ENCODE measurements around the gene SSBP2. TPM values are rescaled to one million over a fixed set of nuclear protein-coding genes. Genes with fewer than 3 reads are reported as not detected.
A peak's percentile ranks its signal among the peaks of the same experiment; 100 is the strongest.

The SSBP2 gene
- total RNA-seq, 3 donors from 2014 or later: 17.5 to 77.9 (median 20.9) TPM

GRCh38 chr5:81788329-81788728 is 37.4 kb upstream of the SSBP2 start:
- intact Hi-C loops (cut with DNase I, micrococcal nuclease): no loop called here
- no peak for DNase-seq
- TF ChIP-seq, protein P1, sequence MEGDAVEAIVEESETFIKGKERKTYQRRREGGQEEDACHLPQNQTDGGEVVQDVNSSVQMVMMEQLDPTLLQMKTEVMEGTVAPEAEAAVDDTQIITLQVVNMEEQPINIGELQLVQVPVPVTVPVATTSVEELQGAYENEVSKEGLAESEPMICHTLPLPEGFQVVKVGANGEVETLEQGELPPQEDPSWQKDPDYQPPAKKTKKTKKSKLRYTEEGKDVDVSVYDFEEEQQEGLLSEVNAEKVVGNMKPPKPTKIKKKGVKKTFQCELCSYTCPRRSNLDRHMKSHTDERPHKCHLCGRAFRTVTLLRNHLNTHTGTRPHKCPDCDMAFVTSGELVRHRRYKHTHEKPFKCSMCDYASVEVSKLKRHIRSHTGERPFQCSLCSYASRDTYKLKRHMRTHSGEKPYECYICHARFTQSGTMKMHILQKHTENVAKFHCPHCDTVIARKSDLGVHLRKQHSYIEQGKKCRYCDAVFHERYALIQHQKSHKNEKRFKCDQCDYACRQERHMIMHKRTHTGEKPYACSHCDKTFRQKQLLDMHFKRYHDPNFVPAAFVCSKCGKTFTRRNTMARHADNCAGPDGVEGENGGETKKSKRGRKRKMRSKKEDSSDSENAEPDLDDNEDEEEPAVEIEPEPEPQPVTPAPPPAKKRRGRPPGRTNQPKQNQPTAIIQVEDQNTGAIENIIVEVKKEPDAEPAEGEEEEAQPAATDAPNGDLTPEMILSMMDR (IDR thresholded peaks at IDR 0.05): no peak
- Histone ChIP-seq H3K4me3 (no peak overlapping the region), H3K9me3 (no peaks in the 10 kb centered on the region), H3K4me1 (ENCODE audit: low read depth) (peaks cover 4% of the 10 kb centered on the region), H3K36me3 (ENCODE audit: low read depth) (no peaks in the 10 kb centered on the region)
- no peak for ATAC-seq

DNA sequence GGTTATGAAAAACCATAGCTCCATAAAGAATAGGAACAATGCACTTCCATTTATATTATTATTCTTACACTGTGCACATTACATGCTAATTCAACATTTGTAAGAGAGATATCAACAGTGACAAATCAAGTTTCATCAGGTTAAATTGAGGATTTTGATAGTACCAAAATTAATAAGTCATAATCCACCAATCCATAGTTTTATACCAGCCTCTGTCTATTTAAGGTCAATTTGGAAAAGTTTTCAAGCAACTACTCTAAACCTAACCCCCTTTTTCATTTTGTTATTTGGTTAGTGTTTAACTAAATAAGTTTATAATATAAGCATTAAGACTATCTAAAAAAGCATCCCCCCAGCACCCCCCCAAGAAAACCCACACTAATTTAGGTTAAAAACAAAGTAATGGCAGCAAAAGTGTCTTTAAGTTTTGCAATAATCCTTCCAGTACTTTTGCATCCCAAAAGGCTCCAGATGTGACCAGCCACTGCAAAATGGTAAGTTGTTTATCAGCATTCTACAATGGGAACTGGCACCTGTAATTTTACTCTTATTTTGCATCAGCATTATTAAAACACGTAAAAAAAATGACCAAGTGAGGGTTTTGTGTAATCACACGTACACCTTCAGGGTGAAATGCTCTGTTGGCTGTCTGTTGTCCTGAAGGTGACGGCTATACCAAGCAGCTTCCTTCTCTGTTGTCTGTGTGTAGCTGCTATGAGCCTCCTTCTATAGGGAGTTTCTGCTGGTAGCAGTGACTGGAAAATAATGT is 36.8 kb upstream of the SSBP2 start:
- peaks cover 4% of the 10 kb centered on the region for H3K4me1 ChIP-seq (ENCODE audit: low read depth)
- no peak overlapping the region for H3K4me3 ChIP-seq
- intact Hi-C loops (cut with DNase I, micrococcal nuclease): no loop called here
- H3K9me3 ChIP-seq: no peaks in the 10 kb centered on the region
- DNase-seq (peak in 1 of 3 donors; percentile 87), ATAC-seq (peak; percentile 38)
- TF ChIP-seq, protein P1 (IDR thresholded peaks at IDR 0.05): no peak
- no peaks in the 10 kb centered on the region for H3K36me3 ChIP-seq (ENCODE audit: low read depth)

- Histone ChIP-seq H3K4me1 (ENCODE audit: low read depth) (peaks cover 4% of the 10 kb centered on the region), H3K36me3 (ENCODE audit: low read depth) (no peaks in the 10 kb centered on the region), H3K4me3 (no peak overlapping the region), H3K9me3 (no peaks in the 10 kb centered on the region)
- no peak for DNase-seq
- TF ChIP-seq, protein P1 (IDR thresholded peaks at IDR 0.05): no peak
- intact Hi-C loops (cut with DNase I, micrococcal nuclease): no loop called here
- no peak for ATAC-seq
Observed at GRCh38 chr5:81786991-81787390, 36.1 kb upstream of the SSBP2 start.

- no peak for ATAC-seq
- Histone ChIP-seq H3K4me3 (no peak overlapping the region), H3K36me3 (ENCODE audit: low read depth) (no peaks in the 10 kb centered on the region), H3K9me3 (no peaks in the 10 kb centered on the region), H3K4me1 (ENCODE audit: low read depth) (peaks cover 4% of the 10 kb centered on the region)
- TF ChIP-seq, protein P1 (IDR thresholded peaks at IDR 0.05): no peak
- intact Hi-C loops (cut with DNase I, micrococcal nuclease): no loop called here
- DNase-seq: no peak
Observed at GRCh38 chr5:81786496-81786895, 35.6 kb upstream of the SSBP2 start.

- DNase-seq (no peak), ATAC-seq (no peak)
- Histone ChIP-seq H3K4me3 (no peak overlapping the region), H3K4me1 (ENCODE audit: low read depth) (peaks cover 4% of the 10 kb centered on the region), H3K36me3 (ENCODE audit: low read depth) (no peaks in the 10 kb centered on the region), H3K9me3 (no peaks in the 10 kb centered on the region)
- intact Hi-C loops (cut with DNase I, micrococcal nuclease): no loop called here
- TF ChIP-seq, protein P1 (IDR thresholded peaks at IDR 0.05): no peak
Observed at GRCh38 chr5:81785322-81785721, 34.4 kb upstream of the SSBP2 start.
